Transverse colon (tissue), 3 donors: ENCODE results near the gene ITGB1.

Source experiments
- CTCF ChIP-seq, 5 experiments: fragments of 200-600 bp in 3 of 5; fragments of 450-650 bp in 2 of 5; sonication (generic) in 3 of 5; IDR thresholded peaks; 1 replicate in 2 of 5; 2 replicates in 3 of 5; pipeline ENCODE4 v1.5.1; 2016 to 2017; ENCODE audit warnings: antibody characterized with exemption in 5 of 5, inconsistent platforms in 3 of 5, mild to moderate bottlenecking in 2 of 5, moderate library complexity in 1 of 5
- POLR2A ChIP-seq: fragments of 450-650 bp; IDR thresholded peaks from one replicate; pipeline ENCODE4 v1.6.1; 2016; ENCODE audit warnings: antibody characterized with exemption, mild to moderate bottlenecking, moderate library complexity

GRCh38 chr10:32893916-32894664, 63.9 kb downstream of the ITGB1 start:
- TF ChIP-seq CTCF (IDR thresholded peaks at IDR 0.05) (no peak), POLR2A (no peak)
